PC-3 (cell line): ENCODE results near the gene HIF1AN.

Experiments
- EZH2 ChIP-seq: fragments of 300-600 bp; sonication (generic); IDR thresholded peaks from one replicate; pipeline ENCODE4 v1.6.1; 2017; ENCODE audit warnings: antibody characterized with exemption, mild to moderate bottlenecking, low read length; ENCODE audit not compliant: unreplicated experiment
- EZH2phosphoT487 ChIP-seq: fragments of 300-600 bp; sonication (generic); IDR thresholded peaks from 2 replicates; pipeline ENCODE4 v1.6.1; 2018; ENCODE audit warnings: mild to moderate bottlenecking, antibody characterized with exemption, low read length, borderline replicate concordance
- TF ChIP-seq, protein P1 (sequence below): fragments of 300-600 bp; sonication (generic); conservative IDR thresholded peaks from 2 replicates; pipeline ENCODE4 v1.5.1; 2017; ENCODE audit warnings: antibody characterized with exemption, low read depth, mild to moderate bottlenecking, low read length

DNA sequence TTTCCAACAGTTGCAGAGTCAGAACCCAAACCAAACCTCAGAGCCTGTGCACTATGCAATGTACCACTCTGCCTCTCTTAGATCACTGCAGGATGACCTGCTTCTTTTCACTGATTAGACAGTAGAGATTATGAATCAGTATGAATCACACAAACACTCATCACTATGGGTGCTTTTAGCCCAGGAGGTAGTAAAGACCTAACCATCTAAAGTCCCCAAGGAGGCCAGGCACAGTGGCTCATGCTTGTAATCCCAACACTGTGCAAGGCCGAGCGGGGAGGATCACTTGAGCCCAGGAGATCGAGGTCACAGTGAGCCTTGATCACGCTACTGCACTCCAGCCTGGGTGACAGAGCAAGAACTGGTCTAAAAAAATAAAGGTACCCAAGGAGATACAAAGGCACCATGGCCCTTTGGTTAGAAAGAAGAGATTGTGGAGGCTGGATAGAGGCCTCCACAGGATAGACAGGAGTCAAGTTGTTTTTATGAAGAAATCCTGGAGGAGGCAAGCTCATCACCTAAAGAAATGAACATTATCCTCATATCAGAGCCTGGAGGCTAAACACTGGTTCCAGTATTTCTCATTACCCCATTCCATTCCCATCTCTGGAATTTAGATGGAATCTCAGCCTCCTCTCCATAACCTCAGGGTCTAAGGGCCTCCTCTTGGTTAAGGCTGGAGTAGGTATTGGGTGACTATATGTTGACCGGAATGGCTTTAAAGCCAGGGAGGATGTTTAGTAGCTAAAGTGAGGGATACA, 29.0 kb upstream of the HIF1AN start:
- TF ChIP-seq, protein P1, sequence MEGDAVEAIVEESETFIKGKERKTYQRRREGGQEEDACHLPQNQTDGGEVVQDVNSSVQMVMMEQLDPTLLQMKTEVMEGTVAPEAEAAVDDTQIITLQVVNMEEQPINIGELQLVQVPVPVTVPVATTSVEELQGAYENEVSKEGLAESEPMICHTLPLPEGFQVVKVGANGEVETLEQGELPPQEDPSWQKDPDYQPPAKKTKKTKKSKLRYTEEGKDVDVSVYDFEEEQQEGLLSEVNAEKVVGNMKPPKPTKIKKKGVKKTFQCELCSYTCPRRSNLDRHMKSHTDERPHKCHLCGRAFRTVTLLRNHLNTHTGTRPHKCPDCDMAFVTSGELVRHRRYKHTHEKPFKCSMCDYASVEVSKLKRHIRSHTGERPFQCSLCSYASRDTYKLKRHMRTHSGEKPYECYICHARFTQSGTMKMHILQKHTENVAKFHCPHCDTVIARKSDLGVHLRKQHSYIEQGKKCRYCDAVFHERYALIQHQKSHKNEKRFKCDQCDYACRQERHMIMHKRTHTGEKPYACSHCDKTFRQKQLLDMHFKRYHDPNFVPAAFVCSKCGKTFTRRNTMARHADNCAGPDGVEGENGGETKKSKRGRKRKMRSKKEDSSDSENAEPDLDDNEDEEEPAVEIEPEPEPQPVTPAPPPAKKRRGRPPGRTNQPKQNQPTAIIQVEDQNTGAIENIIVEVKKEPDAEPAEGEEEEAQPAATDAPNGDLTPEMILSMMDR, result no peak
- TF ChIP-seq EZH2phosphoT487, result no peak
- no peak for TF ChIP-seq EZH2
